GM21576 (cell line): Measurements from ENCODE around the gene PLAAT5.

Experiments used
- ATAC-seq: cut with Tn5 transposase; IDR thresholded peaks from one replicate; pipeline ENCODE4 v1.9.1; 2021; ENCODE audit warnings: mild to moderate bottlenecking, moderate library complexity; ENCODE audit not compliant: unreplicated experiment

The PLAAT5 gene

GRCh38 chr11:63516109-63516508, 25.1 kb upstream of the PLAAT5 start:
- no peak for ATAC-seq

- ATAC-seq, result no peak
Observed at GRCh38 chr11:63512816-63513215, 21.8 kb upstream of the PLAAT5 start.

- no peak for ATAC-seq
Observed at GRCh38 chr11:63511048-63511748, 20.2 kb upstream of the PLAAT5 start.

- no peak for ATAC-seq
Observed at GRCh38 chr11:63510360-63511047, 19.5 kb upstream of the PLAAT5 start.

- ATAC-seq, result no peak
Observed at GRCh38 chr11:63508745-63509144, 17.8 kb upstream of the PLAAT5 start.

- ATAC-seq, result no peak
Observed at GRCh38 chr11:63508009-63508408, 17.0 kb upstream of the PLAAT5 start.

- no peak for ATAC-seq
Observed at GRCh38 chr11:63507511-63507910, 16.5 kb upstream of the PLAAT5 start.

GRCh38 chr11:63506876-63507275, 15.9 kb upstream of the PLAAT5 start:
- no peak for ATAC-seq

- ATAC-seq, result no peak
Observed at GRCh38 chr11:63505857-63506528, 15.0 kb upstream of the PLAAT5 start, which contains the start of gene LGALS12. Gene LGALS12 (plus strand): TSS chr11:63506084. CDS start chr11:63506459, 375 bp downstream.

- no peak for ATAC-seq
Observed at GRCh38 chr11:63504933-63505586, 14.1 kb upstream of the PLAAT5 start.

- no peak for ATAC-seq
Observed at GRCh38 chr11:63504054-63504453, 13.1 kb upstream of the PLAAT5 start.

GRCh38 chr11:63503492-63503891, 12.5 kb upstream of the PLAAT5 start:
- ATAC-seq, result no peak

- ATAC-seq, result no peak
Observed at GRCh38 chr11:63502252-63502820, 11.4 kb upstream of the PLAAT5 start.

GRCh38 chr11:63501236-63501635, 10.3 kb upstream of the PLAAT5 start:
- ATAC-seq, result no peak

- no peak for ATAC-seq
Observed at GRCh38 chr11:63499874-63500273, 8.9 kb upstream of the PLAAT5 start.

GRCh38 chr11:63494975-63495374, 4.0 kb upstream of the PLAAT5 start:
- no peak for ATAC-seq

- no peak for ATAC-seq
Observed at GRCh38 chr11:63493127-63493526, 2.2 kb upstream of the PLAAT5 start.

- ATAC-seq, result no peak
Observed at GRCh38 chr11:63492441-63492840, 1.5 kb upstream of the PLAAT5 start.

- ATAC-seq, result no peak
Observed at GRCh38 chr11:63491636-63492372, 837 bp upstream of the PLAAT5 start.

- no peak for ATAC-seq
Observed at GRCh38 chr11:63491240-63491587, 247 bp upstream of the PLAAT5 start.
